GM06990 (cell line): Measurements from ENCODE around the gene ADGRG1.

ENCODE experiments used
- DNase-seq: peaks from one replicate; pipeline ENCODE4 v3.0.0-alpha.2; 2011; ENCODE audit not compliant: insufficient read length; ENCODE audit errors: extremely low read depth
- H3K27me3 ChIP-seq: replicated peaks from 2 replicates; pipeline ENCODE4 v1.6.0; 2011; ENCODE audit warnings: low read length; ENCODE audit not compliant: control insufficient read depth, insufficient read depth
- H3K36me3 ChIP-seq: 2 replicates; pipeline ENCODE4 v1.5.1; 2011; ENCODE audit warnings: low read length; ENCODE audit not compliant: control insufficient read depth, insufficient read depth
- H3K4me3 ChIP-seq: replicated peaks from 2 replicates; pipeline ENCODE4 v1.5.1; 2011; ENCODE audit warnings: low read depth, mild to moderate bottlenecking, control low read depth, low read length
- TF ChIP-seq, protein P1 (sequence below): IDR thresholded peaks from 2 replicates; pipeline ENCODE4 v1.5.1; 2011; ENCODE audit warnings: low read length, control low read depth, mild to moderate bottlenecking, inconsistent platforms; ENCODE audit not compliant: insufficient read depth, poor library complexity, severe bottlenecking

The ADGRG1 gene

GRCh38 chr16:57714047-57714446 lies 85.6 kb downstream of the ADGRG1 start:
- no peaks in the 10 kb centered on the region; the same call in none of the 2 replicates for H3K27me3 ChIP-seq
- no peak overlapping the region for H3K4me3 ChIP-seq
- H3K36me3 ChIP-seq: no peaks in the 10 kb centered on the region
- TF ChIP-seq, protein P1, sequence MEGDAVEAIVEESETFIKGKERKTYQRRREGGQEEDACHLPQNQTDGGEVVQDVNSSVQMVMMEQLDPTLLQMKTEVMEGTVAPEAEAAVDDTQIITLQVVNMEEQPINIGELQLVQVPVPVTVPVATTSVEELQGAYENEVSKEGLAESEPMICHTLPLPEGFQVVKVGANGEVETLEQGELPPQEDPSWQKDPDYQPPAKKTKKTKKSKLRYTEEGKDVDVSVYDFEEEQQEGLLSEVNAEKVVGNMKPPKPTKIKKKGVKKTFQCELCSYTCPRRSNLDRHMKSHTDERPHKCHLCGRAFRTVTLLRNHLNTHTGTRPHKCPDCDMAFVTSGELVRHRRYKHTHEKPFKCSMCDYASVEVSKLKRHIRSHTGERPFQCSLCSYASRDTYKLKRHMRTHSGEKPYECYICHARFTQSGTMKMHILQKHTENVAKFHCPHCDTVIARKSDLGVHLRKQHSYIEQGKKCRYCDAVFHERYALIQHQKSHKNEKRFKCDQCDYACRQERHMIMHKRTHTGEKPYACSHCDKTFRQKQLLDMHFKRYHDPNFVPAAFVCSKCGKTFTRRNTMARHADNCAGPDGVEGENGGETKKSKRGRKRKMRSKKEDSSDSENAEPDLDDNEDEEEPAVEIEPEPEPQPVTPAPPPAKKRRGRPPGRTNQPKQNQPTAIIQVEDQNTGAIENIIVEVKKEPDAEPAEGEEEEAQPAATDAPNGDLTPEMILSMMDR: no peak
- no peak for DNase-seq
